Stomach (tissue), 4 donors: Measurements from ENCODE around the gene MIPOL1.

Experiments used
- EP300 ChIP-seq: sonication (generic); formaldehyde crosslinking; IDR thresholded peaks from one replicate; pipeline ENCODE4 v1.6.1; 2017; ENCODE audit warnings: antibody characterized with exemption
- POLR2A ChIP-seq, 4 donors: fragments of 450-650 bp; IDR thresholded peaks; one replicate each; pipeline ENCODE4 v1.6.1; 2016; ENCODE audit warnings: antibody characterized with exemption in 4 of 4, control low read depth in 2 of 4, mild to moderate bottlenecking in 1 of 4, moderate library complexity in 1 of 4

DNA sequence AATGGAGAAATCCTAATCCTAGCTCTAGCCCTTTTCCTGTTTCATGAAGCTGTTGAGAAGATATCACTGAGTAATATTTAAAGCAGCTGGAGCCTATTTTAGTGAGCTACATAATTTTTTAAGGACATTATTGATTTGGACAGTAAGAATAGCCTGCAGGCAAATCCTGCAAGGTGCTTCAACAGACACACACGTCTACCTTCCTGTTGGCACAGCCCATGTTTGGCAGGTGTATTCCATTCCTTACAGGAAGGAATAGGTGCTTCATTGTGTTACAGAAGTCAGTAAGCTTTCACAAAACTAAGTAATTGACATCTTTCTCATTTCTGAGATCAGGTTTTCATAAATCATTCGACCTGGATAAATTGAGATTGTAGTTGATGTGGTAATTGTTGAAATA lies 346.7 kb downstream of the MIPOL1 start:
- TF ChIP-seq POLR2A (IDR thresholded peaks at IDR 0.05) (no peak), EP300 (no peak)
